Neuron (in vitro differentiated cells): ENCODE results near the gene RNF169.
"Not testable (repeated sequence)": the region's sequence is repeated elsewhere in the genome, so short reads cannot be mapped to it uniquely, and the experiment has no call there.

Experiments
- H2AFZ ChIP-seq: one replicate; pipeline ENCODE4 v1.6.1; 2013; ENCODE audit warnings: low read depth, mild to moderate bottlenecking, inconsistent platforms, low read length, moderate library complexity
- H3K27me3 ChIP-seq: one replicate; pipeline ENCODE4 v1.6.1; 2013; ENCODE audit warnings: low read length; ENCODE audit not compliant: insufficient read depth
- H3K36me3 ChIP-seq: one replicate; pipeline ENCODE4 v1.6.1; 2013; ENCODE audit warnings: low read length; ENCODE audit not compliant: insufficient read depth
- H3K4me1 ChIP-seq: one replicate; pipeline ENCODE4 v1.6.1; 2013; ENCODE audit warnings: low read length; ENCODE audit not compliant: insufficient read depth
- H3K4me3 ChIP-seq: 2 replicates; pipeline ENCODE4 v1.5.1; 2013; ENCODE audit warnings: mild to moderate bottlenecking, low read length, moderate library complexity
- H3K9me3 ChIP-seq: one replicate; pipeline ENCODE4 v1.6.1; 2013; ENCODE audit warnings: low read length

Gene RNF169

DNA sequence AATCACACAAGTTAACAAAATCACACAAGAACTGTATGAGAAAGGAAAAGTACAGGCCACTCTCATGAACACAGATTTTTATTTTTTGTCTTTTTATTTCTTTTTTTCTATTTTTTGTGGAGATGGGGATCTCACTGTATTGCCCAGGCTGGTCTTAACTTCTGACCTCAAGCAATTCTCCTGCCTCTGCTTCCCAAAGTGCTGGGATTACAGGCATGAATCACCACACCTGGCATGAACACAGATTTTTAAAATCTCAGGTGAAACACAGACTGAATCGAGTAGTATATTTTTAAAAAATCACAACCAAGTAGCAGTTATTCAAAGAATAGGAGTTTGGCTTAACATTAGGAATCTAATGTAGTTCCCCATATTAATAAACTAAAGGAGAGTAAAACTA lies 18.3 kb downstream of the RNF169 start:
- Histone ChIP-seq H3K27me3 (no peaks in the 10 kb centered on the region), H3K36me3 (no peaks in the 10 kb centered on the region), H2AFZ (no peak overlapping the region), H3K9me3 (peaks cover 6% of the 10 kb centered on the region), H3K4me3 (no peak overlapping the region), H3K4me1 (no peaks in the 10 kb centered on the region)

GRCh38 chr11:74768172-74768651 lies 19.6 kb downstream of the RNF169 start:
- H3K9me3 ChIP-seq, H3K4me3 ChIP-seq, H3K27me3 ChIP-seq, H3K36me3 ChIP-seq, H2AFZ ChIP-seq, H3K4me1 ChIP-seq: not testable (repeated sequence)

DNA sequence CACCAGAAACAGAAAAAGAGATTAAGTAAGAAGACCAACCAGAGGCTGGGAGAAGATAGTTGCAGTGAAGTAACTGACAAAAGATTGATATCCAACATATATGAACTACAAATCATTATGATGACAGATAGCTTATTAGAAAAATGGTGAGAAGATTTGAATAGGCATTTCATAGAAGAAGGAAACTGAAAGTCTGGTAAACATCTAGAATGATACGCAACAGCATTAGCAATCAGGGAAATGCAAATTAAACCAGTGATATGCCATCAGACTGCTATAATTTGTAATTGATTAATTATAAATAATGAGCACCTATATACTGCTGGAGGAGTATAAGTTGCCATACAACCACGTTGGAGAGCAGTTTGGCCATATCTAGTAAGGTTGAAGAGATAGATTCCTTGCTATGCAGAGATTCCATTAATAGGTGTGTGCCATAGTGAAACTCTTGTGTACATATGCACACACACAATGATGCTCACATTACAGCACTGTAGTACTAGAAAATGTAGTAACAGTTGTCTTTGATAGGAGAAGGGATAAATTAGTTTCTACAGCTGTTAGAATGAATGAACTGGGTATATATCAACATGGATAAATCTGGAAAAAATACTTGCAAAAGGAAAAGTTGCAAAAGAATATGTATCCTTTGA lies 20.5 kb downstream of the RNF169 start:
- Histone ChIP-seq H3K4me3 (no peak overlapping the region), H2AFZ (no peak overlapping the region), H3K4me1 (no peaks in the 10 kb centered on the region), H3K36me3 (no peaks in the 10 kb centered on the region), H3K9me3 (peaks cover 4% of the 10 kb centered on the region), H3K27me3 (no peaks in the 10 kb centered on the region)

- H3K27me3 ChIP-seq, result no peaks in the 10 kb centered on the region
- no peaks in the 10 kb centered on the region for H3K9me3 ChIP-seq
- no peaks in the 10 kb centered on the region for H3K36me3 ChIP-seq
- no peak overlapping the region for H2AFZ ChIP-seq
- H3K4me3 ChIP-seq, result no peak overlapping the region
- no peaks in the 10 kb centered on the region for H3K4me1 ChIP-seq
Measured at GRCh38 chr11:74770456-74770855, 21.8 kb downstream of the RNF169 start.

DNA sequence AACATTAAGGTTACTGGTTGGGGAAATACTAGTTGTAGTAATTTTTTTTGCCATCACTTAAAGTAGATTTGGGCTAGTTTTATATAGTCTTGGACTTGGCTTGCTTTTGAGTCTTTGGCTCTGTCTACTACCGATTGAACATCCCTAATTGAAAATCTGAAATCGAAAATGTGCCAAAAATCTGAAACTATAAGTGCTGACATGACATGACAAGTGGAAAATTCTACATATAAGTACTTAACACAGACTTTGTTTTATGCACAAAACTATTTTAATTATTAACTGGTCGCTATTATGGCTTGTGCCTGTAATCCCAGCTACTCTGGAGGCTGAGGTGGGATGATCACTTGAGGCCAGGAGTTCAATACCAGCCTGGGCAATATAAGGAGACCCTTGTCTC lies 22.5 kb downstream of the RNF169 start:
- H3K4me3 ChIP-seq, result no peak overlapping the region
- no peaks in the 10 kb centered on the region for H3K27me3 ChIP-seq
- H3K4me1 ChIP-seq, result no peaks in the 10 kb centered on the region
- H2AFZ ChIP-seq, result no peak overlapping the region
- H3K36me3 ChIP-seq, result no peaks in the 10 kb centered on the region
- no peaks in the 10 kb centered on the region for H3K9me3 ChIP-seq

GRCh38 chr11:74773476-74773875 lies 24.8 kb downstream of the RNF169 start:
- Histone ChIP-seq H3K36me3 (no peaks in the 10 kb centered on the region), H3K27me3 (no peaks in the 10 kb centered on the region), H3K4me3 (no peak overlapping the region), H3K9me3 (no peaks in the 10 kb centered on the region), H3K4me1 (no peaks in the 10 kb centered on the region), H2AFZ (no peak overlapping the region)

- H3K4me3 ChIP-seq, result no peak overlapping the region
- no peaks in the 10 kb centered on the region for H3K27me3 ChIP-seq
- H2AFZ ChIP-seq, result no peak overlapping the region
- H3K9me3 ChIP-seq, result no peaks in the 10 kb centered on the region
- H3K4me1 ChIP-seq, result peaks cover 1% of the 10 kb centered on the region
- H3K36me3 ChIP-seq, result no peaks in the 10 kb centered on the region
Measured at GRCh38 chr11:74775762-74776161, 27.1 kb downstream of the RNF169 start.

- Histone ChIP-seq H2AFZ (no peak overlapping the region), H3K9me3 (no peaks in the 10 kb centered on the region), H3K4me3 (no peak overlapping the region), H3K27me3 (no peaks in the 10 kb centered on the region), H3K4me1 (peaks cover 3% of the 10 kb centered on the region), H3K36me3 (no peaks in the 10 kb centered on the region)
Measured at GRCh38 chr11:74776546-74776945, 27.9 kb downstream of the RNF169 start.

DNA sequence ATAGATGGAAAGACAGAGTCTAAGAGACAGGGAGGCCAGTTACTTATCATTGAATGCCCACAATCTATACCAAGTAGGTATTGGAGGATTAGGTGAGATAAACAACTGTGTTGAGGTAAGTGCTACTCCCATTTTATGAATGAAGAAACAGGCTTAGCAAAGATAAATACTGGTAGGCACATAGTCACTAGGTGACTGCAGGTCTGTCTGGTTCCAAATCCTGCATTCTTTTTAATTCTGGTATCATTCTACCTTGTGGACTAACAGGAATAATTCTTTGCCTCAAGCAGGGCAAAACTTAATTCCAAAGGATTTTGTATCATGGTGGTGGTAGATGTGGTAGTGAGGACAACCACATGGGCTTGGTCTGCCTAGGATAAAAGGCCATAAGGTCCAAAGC lies 28.4 kb downstream of the RNF169 start:
- H3K27me3 ChIP-seq, result no peaks in the 10 kb centered on the region
- no peak overlapping the region for H2AFZ ChIP-seq
- peaks cover 3% of the 10 kb centered on the region for H3K4me1 ChIP-seq
- H3K36me3 ChIP-seq, result no peaks in the 10 kb centered on the region
- H3K4me3 ChIP-seq, result no peak overlapping the region
- no peaks in the 10 kb centered on the region for H3K9me3 ChIP-seq

- H3K27me3 ChIP-seq, result no peaks in the 10 kb centered on the region
- H3K9me3 ChIP-seq, result no peaks in the 10 kb centered on the region
- no peak overlapping the region for H2AFZ ChIP-seq
- no peaks in the 10 kb centered on the region for H3K36me3 ChIP-seq
- H3K4me1 ChIP-seq, result peaks cover 3% of the 10 kb centered on the region
- H3K4me3 ChIP-seq, result no peak overlapping the region
Measured at GRCh38 chr11:74777877-74778276, 29.2 kb downstream of the RNF169 start.

DNA sequence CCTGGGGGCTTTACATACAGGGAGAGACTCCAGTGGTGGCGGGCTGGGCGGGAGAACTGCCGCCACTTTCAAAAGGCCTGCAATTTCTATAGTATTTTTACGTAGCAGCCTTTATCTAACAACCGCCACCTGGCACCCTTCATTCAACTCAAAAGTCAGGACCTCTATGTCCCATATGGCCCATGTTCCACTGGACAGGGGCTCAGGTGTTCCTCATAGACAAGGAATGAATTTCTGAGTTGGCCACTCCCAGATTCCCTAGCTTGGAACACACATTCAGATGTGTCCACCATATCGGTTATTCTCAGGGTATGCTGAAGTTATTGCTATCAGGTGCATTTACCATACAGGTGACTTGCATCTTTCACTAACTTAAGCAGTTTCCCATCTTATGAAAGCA lies 29.9 kb downstream of the RNF169 start:
- no peak overlapping the region for H2AFZ ChIP-seq
- H3K9me3 ChIP-seq, result no peaks in the 10 kb centered on the region
- H3K27me3 ChIP-seq, result no peaks in the 10 kb centered on the region

DNA sequence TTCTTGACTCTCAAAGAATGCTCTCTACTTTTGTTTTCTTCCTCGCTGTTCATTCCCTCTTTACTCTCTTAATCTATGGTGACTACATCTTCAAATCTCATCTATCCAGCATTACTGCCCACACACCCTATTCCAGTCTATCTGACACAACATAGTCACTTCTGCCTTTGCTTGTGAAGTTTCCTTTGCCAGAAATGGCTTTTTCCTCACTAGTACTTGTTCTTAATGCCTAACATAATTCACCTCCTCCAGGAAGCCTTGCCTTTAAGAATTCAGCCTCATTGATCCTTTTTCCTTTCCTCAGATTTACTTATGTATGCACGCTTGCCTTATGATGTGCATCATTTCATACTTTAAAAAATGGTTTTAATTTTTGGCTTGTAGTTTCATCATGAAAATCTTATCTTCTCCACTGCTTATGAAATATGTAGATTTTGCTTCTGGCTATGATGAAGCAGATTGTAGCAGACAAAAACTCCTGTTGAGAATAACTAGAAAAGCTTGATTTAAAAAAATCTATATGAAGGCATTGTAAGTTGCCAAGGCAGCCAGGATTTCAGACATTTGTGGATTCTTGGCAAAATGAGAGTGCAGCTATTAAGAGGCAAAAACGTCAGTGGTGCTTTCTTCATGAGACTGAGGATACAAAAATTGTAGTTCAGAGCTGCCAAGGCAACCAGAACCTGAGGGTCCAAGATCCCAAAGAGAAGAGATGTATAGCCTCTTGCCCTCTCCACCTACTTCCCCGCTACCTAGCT lies 31.8 kb downstream of the RNF169 start:
- no peak overlapping the region for H2AFZ ChIP-seq
- H3K36me3 ChIP-seq, result no peaks in the 10 kb centered on the region
- H3K9me3 ChIP-seq, result no peaks in the 10 kb centered on the region

More for the DNA sequence above, 29.9 kb downstream of the RNF169 start:
- H3K4me3 ChIP-seq, result no peak overlapping the region
- H3K4me1 ChIP-seq, result peaks cover 3% of the 10 kb centered on the region
- H3K36me3 ChIP-seq, result no peaks in the 10 kb centered on the region

GRCh38 chr11:74783241-74783871 lies 34.7 kb downstream of the RNF169 start:
- Histone ChIP-seq H3K4me1 (peaks cover 3% of the 10 kb centered on the region), H3K36me3 (no peaks in the 10 kb centered on the region), H2AFZ (no peak overlapping the region), H3K4me3 (no peak overlapping the region), H3K9me3 (no peaks in the 10 kb centered on the region), H3K27me3 (no peaks in the 10 kb centered on the region)

More for the DNA sequence above, 31.8 kb downstream of the RNF169 start:
- Histone ChIP-seq H3K4me3 (no peak overlapping the region), H3K4me1 (peaks cover 3% of the 10 kb centered on the region), H3K27me3 (no peaks in the 10 kb centered on the region)
